ENCODE data around the gene GSE1.

The GSE1 gene

GRCh38 chr16:85569615-85570212, 43.4 kb upstream of the GSE1 start (continued):
- TF ChIP-seq, protein P1, sequence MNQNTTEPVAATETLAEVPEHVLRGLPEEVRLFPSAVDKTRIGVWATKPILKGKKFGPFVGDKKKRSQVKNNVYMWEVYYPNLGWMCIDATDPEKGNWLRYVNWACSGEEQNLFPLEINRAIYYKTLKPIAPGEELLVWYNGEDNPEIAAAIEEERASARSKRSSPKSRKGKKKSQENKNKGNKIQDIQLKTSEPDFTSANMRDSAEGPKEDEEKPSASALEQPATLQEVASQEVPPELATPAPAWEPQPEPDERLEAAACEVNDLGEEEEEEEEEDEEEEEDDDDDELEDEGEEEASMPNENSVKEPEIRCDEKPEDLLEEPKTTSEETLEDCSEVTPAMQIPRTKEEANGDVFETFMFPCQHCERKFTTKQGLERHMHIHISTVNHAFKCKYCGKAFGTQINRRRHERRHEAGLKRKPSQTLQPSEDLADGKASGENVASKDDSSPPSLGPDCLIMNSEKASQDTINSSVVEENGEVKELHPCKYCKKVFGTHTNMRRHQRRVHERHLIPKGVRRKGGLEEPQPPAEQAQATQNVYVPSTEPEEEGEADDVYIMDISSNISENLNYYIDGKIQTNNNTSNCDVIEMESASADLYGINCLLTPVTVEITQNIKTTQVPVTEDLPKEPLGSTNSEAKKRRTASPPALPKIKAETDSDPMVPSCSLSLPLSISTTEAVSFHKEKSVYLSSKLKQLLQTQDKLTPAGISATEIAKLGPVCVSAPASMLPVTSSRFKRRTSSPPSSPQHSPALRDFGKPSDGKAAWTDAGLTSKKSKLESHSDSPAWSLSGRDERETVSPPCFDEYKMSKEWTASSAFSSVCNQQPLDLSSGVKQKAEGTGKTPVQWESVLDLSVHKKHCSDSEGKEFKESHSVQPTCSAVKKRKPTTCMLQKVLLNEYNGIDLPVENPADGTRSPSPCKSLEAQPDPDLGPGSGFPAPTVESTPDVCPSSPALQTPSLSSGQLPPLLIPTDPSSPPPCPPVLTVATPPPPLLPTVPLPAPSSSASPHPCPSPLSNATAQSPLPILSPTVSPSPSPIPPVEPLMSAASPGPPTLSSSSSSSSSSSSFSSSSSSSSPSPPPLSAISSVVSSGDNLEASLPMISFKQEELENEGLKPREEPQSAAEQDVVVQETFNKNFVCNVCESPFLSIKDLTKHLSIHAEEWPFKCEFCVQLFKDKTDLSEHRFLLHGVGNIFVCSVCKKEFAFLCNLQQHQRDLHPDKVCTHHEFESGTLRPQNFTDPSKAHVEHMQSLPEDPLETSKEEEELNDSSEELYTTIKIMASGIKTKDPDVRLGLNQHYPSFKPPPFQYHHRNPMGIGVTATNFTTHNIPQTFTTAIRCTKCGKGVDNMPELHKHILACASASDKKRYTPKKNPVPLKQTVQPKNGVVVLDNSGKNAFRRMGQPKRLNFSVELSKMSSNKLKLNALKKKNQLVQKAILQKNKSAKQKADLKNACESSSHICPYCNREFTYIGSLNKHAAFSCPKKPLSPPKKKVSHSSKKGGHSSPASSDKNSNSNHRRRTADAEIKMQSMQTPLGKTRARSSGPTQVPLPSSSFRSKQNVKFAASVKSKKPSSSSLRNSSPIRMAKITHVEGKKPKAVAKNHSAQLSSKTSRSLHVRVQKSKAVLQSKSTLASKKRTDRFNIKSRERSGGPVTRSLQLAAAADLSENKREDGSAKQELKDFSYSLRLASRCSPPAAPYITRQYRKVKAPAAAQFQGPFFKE (tag by site-specific recombination; IDR thresholded peaks at IDR 0.05; ENCODE audit: borderline replicate concordance), result no peak
- TF ChIP-seq ZNF146 (tag by site-specific recombination; IDR thresholded peaks at IDR 0.05) (no peak), ZNF350 (tag by site-specific recombination; IDR thresholded peaks at IDR 0.05) (no peak), BCL11B (tag by site-specific recombination; IDR thresholded peaks at IDR 0.05; ENCODE audit: low read depth) (no peak), ZFP37 (tag by site-specific recombination; IDR thresholded peaks at IDR 0.05) (no peak), WT1 (tag by site-specific recombination; IDR thresholded peaks at IDR 0.05) (peak; percentile 61; the same call in 1 of the 2 replicates), ZNF157 (tag by site-specific recombination; IDR thresholded peaks at IDR 0.05) (no peak), ZNF324 (tag by site-specific recombination; IDR thresholded peaks at IDR 0.05) (no peak), OVOL3 (tag by site-specific recombination; IDR thresholded peaks at IDR 0.05) (no peak), ZNF366 (tag by site-specific recombination; conservative IDR thresholded peaks at IDR 0.05) (peak; percentile 43; the same call in 1 of the 2 replicates), ZFP3 (tag by site-specific recombination; IDR thresholded peaks at IDR 0.05; ENCODE audit: low read depth) (no peak), ZFHX2 (tag by site-specific recombination; conservative IDR thresholded peaks at IDR 0.05) (peak; percentile 97), ZNF658 (tag by site-specific recombination; IDR thresholded peaks at IDR 0.05) (no peak), ZNF558 (tag by site-specific recombination; IDR thresholded peaks at IDR 0.05) (no peak), ZNF768 (tag by site-specific recombination; IDR thresholded peaks at IDR 0.05) (no peak), AEBP2 (tag by site-specific recombination; IDR thresholded peaks at IDR 0.05; ENCODE audit: borderline replicate concordance) (no peak), ZBTB11 (tag by site-specific recombination; conservative IDR thresholded peaks at IDR 0.05; ENCODE audit: low read depth) (no peak), IKZF3 (tag by site-specific recombination; IDR thresholded peaks at IDR 0.05) (peak; percentile 79; the same call in 1 of the 2 replicates), ZNF654 (tag by site-specific recombination; IDR thresholded peaks at IDR 0.05; ENCODE audit: low read depth) (no peak), ZNF48 (tag by site-specific recombination; IDR thresholded peaks at IDR 0.05) (no peak)
- TF ChIP-seq, protein P2, sequence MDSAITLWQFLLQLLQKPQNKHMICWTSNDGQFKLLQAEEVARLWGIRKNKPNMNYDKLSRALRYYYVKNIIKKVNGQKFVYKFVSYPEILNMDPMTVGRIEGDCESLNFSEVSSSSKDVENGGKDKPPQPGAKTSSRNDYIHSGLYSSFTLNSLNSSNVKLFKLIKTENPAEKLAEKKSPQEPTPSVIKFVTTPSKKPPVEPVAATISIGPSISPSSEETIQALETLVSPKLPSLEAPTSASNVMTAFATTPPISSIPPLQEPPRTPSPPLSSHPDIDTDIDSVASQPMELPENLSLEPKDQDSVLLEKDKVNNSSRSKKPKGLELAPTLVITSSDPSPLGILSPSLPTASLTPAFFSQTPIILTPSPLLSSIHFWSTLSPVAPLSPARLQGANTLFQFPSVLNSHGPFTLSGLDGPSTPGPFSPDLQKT (IDR thresholded peaks at IDR 0.05; ENCODE audit: borderline replicate concordance, low read depth, low read length), result no peak
- TF ChIP-seq, protein P3, sequence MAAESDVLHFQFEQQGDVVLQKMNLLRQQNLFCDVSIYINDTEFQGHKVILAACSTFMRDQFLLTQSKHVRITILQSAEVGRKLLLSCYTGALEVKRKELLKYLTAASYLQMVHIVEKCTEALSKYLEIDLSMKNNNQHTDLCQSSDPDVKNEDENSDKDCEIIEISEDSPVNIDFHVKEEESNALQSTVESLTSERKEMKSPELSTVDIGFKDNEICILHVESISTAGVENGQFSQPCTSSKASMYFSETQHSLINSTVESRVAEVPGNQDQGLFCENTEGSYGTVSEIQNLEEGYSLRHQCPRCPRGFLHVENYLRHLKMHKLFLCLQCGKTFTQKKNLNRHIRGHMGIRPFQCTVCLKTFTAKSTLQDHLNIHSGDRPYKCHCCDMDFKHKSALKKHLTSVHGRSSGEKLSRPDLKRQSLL (tag by site-specific recombination; IDR thresholded peaks at IDR 0.05), result peak; percentile 90; the same call in 1 of the 2 replicates
- TF ChIP-seq, protein P4, sequence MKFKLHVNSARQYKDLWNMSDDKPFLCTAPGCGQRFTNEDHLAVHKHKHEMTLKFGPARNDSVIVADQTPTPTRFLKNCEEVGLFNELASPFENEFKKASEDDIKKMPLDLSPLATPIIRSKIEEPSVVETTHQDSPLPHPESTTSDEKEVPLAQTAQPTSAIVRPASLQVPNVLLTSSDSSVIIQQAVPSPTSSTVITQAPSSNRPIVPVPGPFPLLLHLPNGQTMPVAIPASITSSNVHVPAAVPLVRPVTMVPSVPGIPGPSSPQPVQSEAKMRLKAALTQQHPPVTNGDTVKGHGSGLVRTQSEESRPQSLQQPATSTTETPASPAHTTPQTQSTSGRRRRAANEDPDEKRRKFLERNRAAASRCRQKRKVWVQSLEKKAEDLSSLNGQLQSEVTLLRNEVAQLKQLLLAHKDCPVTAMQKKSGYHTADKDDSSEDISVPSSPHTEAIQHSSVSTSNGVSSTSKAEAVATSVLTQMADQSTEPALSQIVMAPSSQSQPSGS (tag by site-specific recombination; IDR thresholded peaks at IDR 0.05; ENCODE audit: low read depth), result 0 out of 2 replicates have a peak, but pooled peaks have one; percentile 15
- TF ChIP-seq, protein P5, sequence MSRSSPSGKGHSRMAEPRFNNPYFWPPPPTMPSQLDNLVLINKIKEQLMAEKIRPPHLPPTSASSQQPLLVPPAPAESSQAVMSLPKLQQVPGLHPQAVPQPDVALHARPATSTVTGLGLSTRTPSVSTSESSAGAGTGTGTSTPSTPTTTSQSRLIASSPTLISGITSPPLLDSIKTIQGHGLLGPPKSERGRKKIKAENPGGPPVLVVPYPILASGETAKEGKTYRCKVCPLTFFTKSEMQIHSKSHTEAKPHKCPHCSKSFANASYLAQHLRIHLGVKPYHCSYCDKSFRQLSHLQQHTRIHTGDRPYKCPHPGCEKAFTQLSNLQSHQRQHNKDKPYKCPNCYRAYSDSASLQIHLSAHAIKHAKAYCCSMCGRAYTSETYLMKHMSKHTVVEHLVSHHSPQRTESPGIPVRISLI (tag by site-specific recombination; IDR thresholded peaks at IDR 0.05), result no peak
